SK-N-SH treated with all-trans-retinoic acid at 6 μM for 48 hours (cell line): ENCODE results near the gene KIF21B.

Experiments
- ATAC-seq: fragments of 200-7000 bp; cut with Tn5 transposase; 3 replicates; pipeline ENCODE4 v1.9.1; 2020; ENCODE audit warnings: mild to moderate bottlenecking, moderate library complexity
- ARNTL ChIP-seq: fragments of 450-650 bp; formaldehyde crosslinking; IDR thresholded peaks from 2 replicates; pipeline ENCODE4 v1.5.0; 2020; ENCODE audit warnings: low read depth, mild to moderate bottlenecking, moderate library complexity, borderline replicate concordance
- BACH2 ChIP-seq: fragments of 250-450 bp; sonication (Bioruptor Pico); IDR thresholded peaks from 2 replicates; pipeline ENCODE4 v1.9.0; 2021; ENCODE audit warnings: mild to moderate bottlenecking, borderline replicate concordance
- CREB5 ChIP-seq: fragments of 250-450 bp; sonication (Bioruptor Pico); IDR thresholded peaks from 2 replicates; pipeline ENCODE4 v1.5.1; 2020; ENCODE audit warnings: low read depth, mild to moderate bottlenecking, moderate library complexity
- CSDC2 ChIP-seq: fragments of 250-450 bp; sonication (Bioruptor Pico); IDR thresholded peaks from 2 replicates; pipeline ENCODE4 v1.5.0; 2020; ENCODE audit warnings: mild to moderate bottlenecking, moderate library complexity
- CSRNP3 ChIP-seq: fragments of 250-450 bp; sonication (Bioruptor Pico); IDR thresholded peaks from 2 replicates; pipeline ENCODE4 v1.5.1; 2021; ENCODE audit warnings: mild to moderate bottlenecking, moderate library complexity
- ESRRG ChIP-seq: fragments of 250-450 bp; sonication (Bioruptor Pico); IDR thresholded peaks from 2 replicates; pipeline ENCODE4 v1.6.1; 2021; ENCODE audit warnings: mild to moderate bottlenecking
- GLIS3 ChIP-seq: fragments of 250-450 bp; sonication (Bioruptor Pico); IDR thresholded peaks from 2 replicates; pipeline ENCODE4 v1.5.0; 2020; ENCODE audit warnings: mild to moderate bottlenecking, moderate library complexity
- ISL1 ChIP-seq: fragments of 250-450 bp; sonication (Bioruptor Pico); IDR thresholded peaks from 2 replicates; pipeline ENCODE4 v2.1.2; 2022; ENCODE audit warnings: mild to moderate bottlenecking, moderate library complexity
- OSR1 ChIP-seq: fragments of 250-450 bp; sonication (Bioruptor Pico); IDR thresholded peaks from 2 replicates; pipeline ENCODE4 v1.8.0; 2022; ENCODE audit warnings: moderate library complexity, mild to moderate bottlenecking, inconsistent platforms
- PATZ1 ChIP-seq: fragments of 250-450 bp; sonication (Bioruptor Pico); IDR thresholded peaks from 2 replicates; pipeline ENCODE4 v1.8.0; 2020; ENCODE audit warnings: mild to moderate bottlenecking, moderate library complexity, borderline replicate concordance
- POU6F1 ChIP-seq: fragments of 250-450 bp; sonication (Bioruptor Pico); IDR thresholded peaks from 2 replicates; pipeline ENCODE4 v1.8.0; 2021; ENCODE audit warnings: low read depth, mild to moderate bottlenecking, moderate library complexity, borderline replicate concordance
- PPARA ChIP-seq: fragments of 250-450 bp; sonication (Bioruptor Pico); IDR thresholded peaks from 2 replicates; pipeline ENCODE4 v1.5.0; 2020; ENCODE audit warnings: mild to moderate bottlenecking, borderline replicate concordance
- RARB ChIP-seq: fragments of 250-450 bp; sonication (Bioruptor Pico); IDR thresholded peaks from 2 replicates; pipeline ENCODE4 v1.8.0; 2021; ENCODE audit warnings: mild to moderate bottlenecking, moderate library complexity
- SNAI2 ChIP-seq: fragments of 250-450 bp; sonication (Bioruptor Pico); IDR thresholded peaks from 2 replicates; pipeline ENCODE4 v1.5.0; 2020; ENCODE audit warnings: mild to moderate bottlenecking, moderate library complexity
- TCF4 ChIP-seq: fragments of 250-450 bp; sonication (Bioruptor Pico); IDR thresholded peaks from 2 replicates; pipeline ENCODE4 v1.8.0; 2021; ENCODE audit warnings: mild to moderate bottlenecking, moderate library complexity, borderline replicate concordance
- TOX ChIP-seq: fragments of 250-450 bp; sonication (Bioruptor Pico); IDR thresholded peaks from 2 replicates; pipeline ENCODE4 v1.8.0; 2021; ENCODE audit warnings: mild to moderate bottlenecking, moderate library complexity, borderline replicate concordance
- TSHZ2 ChIP-seq: fragments of 250-450 bp; sonication (Bioruptor Pico); IDR thresholded peaks from 2 replicates; pipeline ENCODE4 v1.5.0; 2020; ENCODE audit warnings: mild to moderate bottlenecking, moderate library complexity
- ZC3H10 ChIP-seq: fragments of 250-450 bp; sonication (Bioruptor Pico); IDR thresholded peaks from 2 replicates; pipeline ENCODE4 v1.5.1; 2021; ENCODE audit warnings: mild to moderate bottlenecking, moderate library complexity
- ZFP3 ChIP-seq: fragments of 250-450 bp; sonication (Bioruptor Pico); IDR thresholded peaks from 2 replicates; pipeline ENCODE4 v1.5.0; 2020; ENCODE audit warnings: mild to moderate bottlenecking, moderate library complexity
- ZFP30 ChIP-seq: fragments of 450-650 bp; formaldehyde crosslinking; IDR thresholded peaks from 2 replicates; pipeline ENCODE4 v1.5.0; 2022; ENCODE audit warnings: mild to moderate bottlenecking, moderate library complexity
- ZNF565 ChIP-seq: fragments of 450-650 bp; formaldehyde crosslinking; conservative IDR thresholded peaks from 2 replicates; pipeline ENCODE4 v1.5.0; 2020; ENCODE audit warnings: low read depth, mild to moderate bottlenecking, moderate library complexity
- ZNF70 ChIP-seq: fragments of 450-650 bp; formaldehyde crosslinking; IDR thresholded peaks from 2 replicates; pipeline ENCODE4 v1.5.0; 2020; ENCODE audit warnings: mild to moderate bottlenecking, moderate library complexity
- ZNF8 ChIP-seq: fragments of 450-650 bp; formaldehyde crosslinking; IDR thresholded peaks from 2 replicates; pipeline ENCODE4 v1.5.0; 2020; ENCODE audit warnings: mild to moderate bottlenecking, moderate library complexity

The KIF21B gene

GRCh38 chr1:201023517-201023902, at the start of gene KIF21B:
Gene KIF21B (minus strand): TSS chr1:201023714. CDS start chr1:201023383, 331 bp downstream.
- ATAC-seq = peak; percentile 85
- TF ChIP-seq ZFP3 (CRISPR knock-in tag) (no peak), ZNF565 (CRISPR knock-in tag) (no peak), TOX (CRISPR knock-in tag) (no peak), ZC3H10 (CRISPR knock-in tag) (no peak), TCF4 (CRISPR knock-in tag) (no peak), OSR1 (CRISPR knock-in tag) (no peak), ESRRG (no peak), BACH2 (CRISPR knock-in tag) (no peak), ZNF70 (CRISPR knock-in tag) (no peak), POU6F1 (CRISPR knock-in tag) (no peak), ZFP30 (CRISPR knock-in tag) (no peak), CSDC2 (no peak), RARB (CRISPR knock-in tag) (no peak)

- ATAC-seq = no peak
- TF ChIP-seq GLIS3 (CRISPR knock-in tag) = no peak
- no peak for TF ChIP-seq SNAI2 (CRISPR knock-in tag)
- TF ChIP-seq CSDC2 = no peak
- no peak for TF ChIP-seq PPARA (CRISPR knock-in tag)
- no peak for TF ChIP-seq TCF4 (CRISPR knock-in tag)
- no peak for TF ChIP-seq OSR1 (CRISPR knock-in tag)
- no peak for TF ChIP-seq ARNTL (CRISPR knock-in tag)
- TF ChIP-seq CREB5 (CRISPR knock-in tag) = no peak
- no peak for TF ChIP-seq ZFP30 (CRISPR knock-in tag)
- TF ChIP-seq PATZ1 (CRISPR knock-in tag) = no peak
- no peak for TF ChIP-seq BACH2 (CRISPR knock-in tag)
- TF ChIP-seq ZC3H10 (CRISPR knock-in tag) = no peak
These were observed 49.4 kb upstream of the KIF21B start for GRCh38 chr1:201072922-201073321.

GRCh38 chr1:201072149-201072548, 48.6 kb upstream of the KIF21B start:
- no peak for ATAC-seq
- TF ChIP-seq BACH2 (CRISPR knock-in tag) = no peak
- no peak for TF ChIP-seq TSHZ2
- no peak for TF ChIP-seq TCF4 (CRISPR knock-in tag)
- no peak for TF ChIP-seq RARB (CRISPR knock-in tag)
- TF ChIP-seq ZNF70 (CRISPR knock-in tag) = no peak
- no peak for TF ChIP-seq ZNF565 (CRISPR knock-in tag)
- TF ChIP-seq CSDC2 = no peak
- no peak for TF ChIP-seq ISL1 (CRISPR knock-in tag)
- no peak for TF ChIP-seq ZC3H10 (CRISPR knock-in tag)
- TF ChIP-seq POU6F1 (CRISPR knock-in tag) = no peak
- TF ChIP-seq SNAI2 (CRISPR knock-in tag) = no peak
- TF ChIP-seq ZNF8 (CRISPR knock-in tag) = no peak
- no peak for TF ChIP-seq ESRRG
- no peak for TF ChIP-seq GLIS3 (CRISPR knock-in tag)
- no peak for TF ChIP-seq ZFP3 (CRISPR knock-in tag)
- TF ChIP-seq CREB5 (CRISPR knock-in tag) = no peak
- TF ChIP-seq PPARA (CRISPR knock-in tag) = no peak
- TF ChIP-seq CSRNP3 (CRISPR knock-in tag) = no peak
